NCI-H2227 (cell line): ENCODE results near the gene JMJD4.

Source experiments
- DNase-seq: peaks from one replicate; lab custom pipeline; 2025; ENCODE audit not compliant: unreplicated experiment; lab: John Stamatoyannopoulos, UW

Gene JMJD4

GRCh38 chr1:227769047-227769935 is 34.2 kb upstream of the JMJD4 start:
- DNase-seq = no peak

- DNase-seq = no peak
These were observed 33.5 kb upstream of the JMJD4 start for GRCh38 chr1:227768640-227769039.

- DNase-seq = no peak
These were observed 33.0 kb upstream of the JMJD4 start for GRCh38 chr1:227768125-227768439.

DNA sequence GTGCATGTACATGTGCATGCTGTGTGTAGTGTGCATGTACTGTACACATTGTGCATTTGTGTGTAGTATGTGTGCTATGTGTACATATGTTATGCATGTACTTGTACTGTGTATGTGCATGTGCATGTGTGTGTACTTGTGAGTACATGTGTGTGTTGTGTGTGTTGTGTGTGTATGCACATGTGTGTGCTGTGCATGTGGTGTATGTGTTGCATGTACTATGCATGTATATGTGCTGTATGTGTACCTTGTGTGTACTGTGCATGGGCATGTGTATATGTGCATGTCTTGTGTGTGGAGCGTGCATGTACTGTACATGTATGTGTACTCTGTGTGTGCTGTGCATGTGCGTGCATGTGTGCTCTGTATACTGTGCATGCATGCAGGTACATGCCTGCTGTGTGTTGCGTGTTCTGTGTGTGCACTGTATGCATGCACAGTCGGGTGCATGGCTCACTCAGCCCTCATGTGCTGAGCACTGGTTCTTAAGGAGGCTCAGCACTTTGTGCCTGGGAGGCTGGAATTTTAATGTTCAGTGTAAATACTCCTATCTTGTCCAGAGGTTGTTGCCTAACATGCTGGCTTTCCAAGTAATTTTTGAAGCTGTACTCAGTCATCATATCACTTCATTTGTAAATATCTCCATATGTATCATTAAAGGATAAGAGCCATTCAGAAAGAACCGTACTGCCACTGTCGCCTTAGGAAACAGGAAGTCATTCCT is 32.5 kb upstream of the JMJD4 start:
- no peak for DNase-seq

- no peak for DNase-seq
These were observed 31.7 kb upstream of the JMJD4 start for GRCh38 chr1:227766653-227767277.

- DNase-seq = no peak
These were observed 31.0 kb upstream of the JMJD4 start for GRCh38 chr1:227766015-227766634.

GRCh38 chr1:227765261-227766014 is 30.3 kb upstream of the JMJD4 start:
- DNase-seq = no peak

DNA sequence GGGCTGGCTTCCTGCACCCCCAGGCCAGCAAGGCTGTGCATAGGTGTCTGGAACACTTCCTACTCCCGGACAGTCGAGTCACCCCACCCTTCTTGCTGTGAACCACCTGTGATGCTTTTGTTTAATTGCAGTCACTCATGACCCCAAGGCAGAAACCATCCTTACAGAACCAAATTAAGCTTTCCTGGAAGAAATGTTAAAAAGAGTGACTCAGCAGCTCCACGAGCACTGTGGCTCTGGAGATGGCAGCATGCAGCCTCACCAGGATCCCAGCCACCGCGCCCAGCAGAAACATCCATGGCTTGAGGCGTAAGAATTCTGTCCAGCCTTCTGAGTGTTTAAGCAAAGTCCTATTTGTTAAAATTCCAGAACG is 28.9 kb upstream of the JMJD4 start:
- no peak for DNase-seq

- no peak for DNase-seq
These were observed 28.3 kb upstream of the JMJD4 start for GRCh38 chr1:227763246-227764018.

- DNase-seq = peak; percentile 84
These were observed 27.3 kb upstream of the JMJD4 start for GRCh38 chr1:227762231-227762911.

GRCh38 chr1:227761621-227762230 is 26.6 kb upstream of the JMJD4 start:
- no peak for DNase-seq

- DNase-seq = no peak
These were observed 25.3 kb upstream of the JMJD4 start for GRCh38 chr1:227760377-227760776.

DNA sequence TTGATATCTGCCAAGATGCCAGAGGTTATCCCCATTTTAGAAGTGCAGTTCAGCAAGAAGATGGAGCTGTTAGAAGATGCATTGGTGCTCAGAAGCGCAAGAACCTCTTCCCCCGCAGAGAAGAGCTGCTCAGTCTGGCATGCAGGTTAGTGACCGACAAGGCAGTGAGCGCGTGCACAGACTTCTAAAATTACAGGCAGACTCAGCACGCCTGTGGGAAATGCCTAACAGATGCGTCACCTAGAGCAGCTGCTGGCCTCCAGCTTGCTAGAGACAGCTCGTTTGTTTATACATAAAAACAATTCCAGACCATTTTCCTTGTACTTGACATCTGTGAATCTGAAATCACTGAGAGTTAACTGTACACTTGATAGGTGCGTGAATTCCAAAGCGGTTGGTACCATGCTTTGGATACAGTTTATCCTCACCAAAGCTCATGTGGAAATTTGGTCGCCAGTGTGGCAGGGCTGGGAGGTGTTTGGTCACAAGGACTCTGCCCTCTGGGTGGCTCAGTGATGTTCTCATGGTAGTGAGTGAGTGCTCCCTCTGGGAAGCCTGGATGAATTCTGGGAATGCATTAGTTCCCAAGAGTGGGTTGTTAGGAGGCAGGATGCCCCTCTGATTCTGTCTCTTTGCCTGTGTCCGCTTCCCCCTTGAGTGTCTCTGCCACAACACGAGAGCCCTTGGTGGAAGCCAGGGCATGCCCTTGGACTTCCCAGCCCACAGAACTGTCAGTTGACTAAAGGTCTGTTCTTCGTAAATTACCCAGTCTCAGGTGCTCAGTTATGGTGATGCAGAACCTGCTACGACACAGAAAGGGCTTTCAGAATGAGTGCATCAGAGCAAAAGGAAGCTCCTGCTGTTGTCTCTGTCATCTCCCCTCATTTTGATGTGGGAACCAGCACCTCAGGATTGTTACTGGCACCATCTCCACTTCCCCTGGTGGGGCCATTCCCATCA is 24.5 kb upstream of the JMJD4 start:
- DNase-seq = no peak

DNA sequence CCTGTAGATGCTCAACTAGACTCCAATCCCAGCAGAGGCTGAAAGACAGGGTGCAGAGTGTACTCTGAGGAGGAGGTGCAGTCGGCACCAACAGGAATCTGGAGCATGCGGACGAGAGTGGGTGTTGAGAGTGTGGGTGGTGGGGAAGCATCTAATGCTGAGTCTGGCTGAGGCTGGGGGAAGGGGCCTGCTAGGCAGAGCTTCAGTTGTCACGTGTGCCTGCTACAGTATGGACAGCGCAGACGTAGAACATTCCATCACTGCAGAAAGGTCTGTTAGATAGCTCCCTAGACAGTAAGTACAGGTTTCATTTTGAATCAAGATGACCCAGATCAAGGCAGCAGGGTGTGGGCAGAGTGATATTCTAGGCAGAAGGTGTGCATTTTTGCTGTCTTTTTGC is 23.3 kb upstream of the JMJD4 start:
- no peak for DNase-seq

GRCh38 chr1:227757781-227758180 is 22.7 kb upstream of the JMJD4 start:
- no peak for DNase-seq

- DNase-seq = no peak
These were observed 21.3 kb upstream of the JMJD4 start for GRCh38 chr1:227756172-227756959.

GRCh38 chr1:227754958-227755357 is 19.9 kb upstream of the JMJD4 start:
- DNase-seq = no peak
